Measurements from ENCODE around the gene NEURL4.
"Not testable (repeated sequence)": the region's sequence is repeated elsewhere in the genome, so short reads cannot be mapped to it uniquely, and the experiment has no call there.

NEURL4 gene

DNA sequence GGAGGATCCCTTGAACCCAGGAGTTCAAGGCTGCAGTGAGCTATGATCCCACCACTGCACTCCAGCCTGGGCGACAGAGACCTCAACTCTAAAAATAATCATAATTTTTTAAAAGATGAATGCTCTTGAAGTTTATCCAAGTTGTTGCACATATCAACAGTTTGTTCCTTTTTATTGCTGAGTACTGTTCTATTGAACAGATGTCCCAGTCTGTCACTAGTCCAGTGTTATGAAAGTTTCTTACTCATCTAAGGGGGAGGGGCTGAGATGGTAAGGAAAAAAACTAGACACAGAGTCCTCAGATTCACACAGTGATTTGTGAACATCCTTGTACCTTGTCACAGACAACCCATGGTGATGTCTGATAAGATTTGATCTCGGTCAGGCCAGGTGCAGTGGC is 11.0 kb upstream of the NEURL4 start (continued):
- TF ChIP-seq, protein P1, sequence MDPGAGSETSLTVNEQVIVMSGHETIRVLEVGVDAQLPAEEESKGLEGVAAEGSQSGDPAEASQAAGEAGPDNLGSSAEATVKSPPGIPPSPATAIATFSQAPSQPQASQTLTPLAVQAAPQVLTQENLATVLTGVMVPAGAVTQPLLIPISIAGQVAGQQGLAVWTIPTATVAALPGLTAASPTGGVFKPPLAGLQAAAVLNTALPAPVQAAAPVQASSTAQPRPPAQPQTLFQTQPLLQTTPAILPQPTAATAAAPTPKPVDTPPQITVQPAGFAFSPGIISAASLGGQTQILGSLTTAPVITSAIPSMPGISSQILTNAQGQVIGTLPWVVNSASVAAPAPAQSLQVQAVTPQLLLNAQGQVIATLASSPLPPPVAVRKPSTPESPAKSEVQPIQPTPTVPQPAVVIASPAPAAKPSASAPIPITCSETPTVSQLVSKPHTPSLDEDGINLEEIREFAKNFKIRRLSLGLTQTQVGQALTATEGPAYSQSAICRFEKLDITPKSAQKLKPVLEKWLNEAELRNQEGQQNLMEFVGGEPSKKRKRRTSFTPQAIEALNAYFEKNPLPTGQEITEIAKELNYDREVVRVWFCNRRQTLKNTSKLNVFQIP (CRISPR knock-in tag; IDR thresholded peaks at IDR 0.05; ENCODE audit: borderline replicate concordance, low read depth), result no peak
- no peak for TF ChIP-seq ZNF565 (CRISPR knock-in tag; conservative IDR thresholded peaks at IDR 0.05; ENCODE audit: low read depth)

DNA sequence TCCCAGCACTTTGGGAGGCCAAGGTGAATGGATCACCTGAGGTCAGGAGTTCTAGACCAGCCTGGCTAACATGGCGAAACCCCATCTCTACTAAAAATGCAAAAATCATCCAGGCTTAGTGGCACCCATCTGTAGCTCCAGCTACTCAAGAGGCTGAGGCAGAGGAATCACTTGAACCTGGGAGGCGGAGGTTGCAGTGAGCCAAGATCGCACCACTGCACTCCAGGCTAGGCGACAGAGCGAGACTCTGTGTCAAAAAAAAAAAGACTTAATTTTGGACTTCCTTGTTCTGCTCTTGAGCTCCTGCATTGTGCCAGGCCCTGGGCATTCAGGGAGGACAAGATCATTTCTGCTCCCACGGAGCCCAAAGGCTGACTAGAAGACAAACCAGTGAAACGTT is 8.5 kb upstream of the NEURL4 start:
- not testable (repeated sequence) for ATAC-seq

DNA sequence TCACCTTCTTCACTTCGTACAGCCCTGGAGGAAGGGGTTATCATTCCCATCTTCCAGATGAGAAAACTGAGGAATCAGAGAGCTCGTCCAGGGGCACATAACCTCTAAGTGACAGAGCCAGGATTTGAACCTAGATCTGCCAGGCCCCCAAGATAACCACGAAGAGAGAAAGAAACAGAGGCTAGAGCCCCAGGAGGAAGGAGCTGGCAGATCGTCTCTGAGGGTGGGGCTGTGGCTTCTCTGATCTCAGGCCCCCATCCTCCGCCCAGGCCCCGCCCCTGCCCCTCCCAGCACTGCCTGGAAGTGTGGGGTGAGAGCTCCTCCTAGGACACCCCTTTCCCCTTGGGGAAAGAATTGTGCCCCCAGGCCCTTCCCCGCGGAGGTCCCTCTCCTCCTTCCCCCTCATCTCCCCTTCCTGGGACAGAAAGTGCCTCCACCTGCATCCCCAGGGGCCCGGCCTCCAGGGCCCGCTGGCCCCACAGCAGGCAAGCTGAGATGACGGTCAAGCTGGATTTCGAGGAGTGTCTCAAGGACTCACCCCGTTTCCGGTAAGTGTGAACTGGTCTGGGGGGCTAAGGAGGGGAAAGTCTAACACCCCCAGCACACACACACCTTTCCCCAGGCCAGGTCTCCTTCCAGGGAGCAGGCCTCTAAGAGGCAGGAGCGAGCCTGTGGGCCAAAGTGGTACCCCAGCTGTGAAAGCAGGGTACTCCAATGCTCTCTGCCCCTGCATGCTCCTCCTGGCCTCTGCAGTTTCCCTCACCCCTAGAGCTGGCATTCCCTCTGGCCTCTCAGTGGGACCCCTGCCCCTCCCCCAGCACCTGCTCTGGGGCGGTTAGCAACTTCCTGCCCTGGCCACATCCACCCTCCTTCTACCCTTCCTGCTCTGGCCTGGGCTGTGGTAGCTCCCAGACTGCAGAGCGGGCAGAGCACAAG is 7.4 kb upstream of the NEURL4 start, which contains the start of gene ACAP1:
TSS of gene ACAP1 (plus strand) at position 290 of the 936 bp plus-strand sequence. CDS start at position 496, 206 bp downstream.
- TF ChIP-seq ZC3H10 (CRISPR knock-in tag; IDR thresholded peaks at IDR 0.05), result no peak
- TF ChIP-seq TCF4 (CRISPR knock-in tag; IDR thresholded peaks at IDR 0.05; ENCODE audit: borderline replicate concordance), result no peak
- TF ChIP-seq ZNF70 (CRISPR knock-in tag; IDR thresholded peaks at IDR 0.05), result no peak
- no peak for ATAC-seq

DNA sequence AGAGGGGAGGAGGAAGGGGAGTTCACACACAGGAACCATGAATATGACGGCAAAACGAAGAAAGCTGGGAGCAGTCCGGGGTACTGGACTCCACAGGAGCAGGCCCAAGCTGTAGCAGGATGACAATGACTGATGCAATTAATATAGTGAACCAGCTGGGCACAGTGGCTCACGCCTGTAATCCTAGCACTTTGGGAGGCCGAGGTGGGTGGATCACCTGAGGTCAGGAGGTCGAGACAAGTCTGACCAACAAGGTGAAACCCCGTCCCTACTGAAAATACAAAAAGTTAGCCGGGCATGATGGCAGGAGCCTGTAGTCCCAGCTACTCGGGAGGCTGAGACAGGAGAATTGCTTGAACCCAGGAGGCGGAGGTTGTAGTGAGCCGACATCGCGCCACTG is 6.6 kb upstream of the NEURL4 start:
- ATAC-seq, result not testable (repeated sequence)

DNA sequence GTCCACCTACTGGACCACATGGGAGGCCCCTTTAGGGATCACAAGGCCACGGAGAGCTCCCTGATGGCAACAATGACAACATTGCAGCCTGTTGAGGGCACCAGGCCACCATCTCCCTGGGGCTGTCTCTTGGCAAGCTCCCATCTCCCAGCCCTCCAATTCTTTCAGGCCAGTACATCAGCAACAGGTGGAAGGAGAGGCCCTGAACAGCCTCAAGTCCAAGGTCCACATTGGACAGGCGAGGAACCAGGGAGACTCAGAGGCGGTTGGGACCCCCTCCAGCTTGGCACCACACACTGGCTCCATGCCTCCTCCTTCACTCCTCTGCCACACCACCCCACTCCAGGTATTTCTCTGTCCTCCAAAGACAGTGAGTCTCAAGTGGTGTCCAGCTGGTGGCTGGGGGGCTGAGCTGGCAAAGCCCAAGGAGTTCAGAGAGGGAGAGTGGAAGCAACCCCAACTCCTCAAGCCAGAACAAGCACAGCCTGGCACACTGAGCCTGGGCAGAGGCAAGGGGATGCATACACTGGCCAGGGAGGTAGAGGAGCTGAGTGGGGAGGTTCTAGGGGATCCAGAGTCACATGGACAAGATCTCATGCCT is 5.9 kb upstream of the NEURL4 start:
- TF ChIP-seq RARB (CRISPR knock-in tag; IDR thresholded peaks at IDR 0.05) (no peak), PPARA (CRISPR knock-in tag; IDR thresholded peaks at IDR 0.05; ENCODE audit: borderline replicate concordance) (no peak), ZNF565 (CRISPR knock-in tag; conservative IDR thresholded peaks at IDR 0.05; ENCODE audit: low read depth) (no peak), OSR1 (CRISPR knock-in tag; IDR thresholded peaks at IDR 0.05) (no peak), ZFP3 (CRISPR knock-in tag; IDR thresholded peaks at IDR 0.05) (no peak), TOX (CRISPR knock-in tag; IDR thresholded peaks at IDR 0.05; ENCODE audit: borderline replicate concordance) (no peak), ZFP30 (CRISPR knock-in tag; IDR thresholded peaks at IDR 0.05) (no peak), ARNTL (CRISPR knock-in tag; IDR thresholded peaks at IDR 0.05; ENCODE audit: borderline replicate concordance, low read depth) (no peak), CSDC2 (CRISPR knock-in tag; IDR thresholded peaks at IDR 0.05) (no peak), TCF4 (CRISPR knock-in tag; IDR thresholded peaks at IDR 0.05; ENCODE audit: borderline replicate concordance) (no peak), SNAI2 (CRISPR knock-in tag; IDR thresholded peaks at IDR 0.05) (no peak)
- TF ChIP-seq, protein P2, sequence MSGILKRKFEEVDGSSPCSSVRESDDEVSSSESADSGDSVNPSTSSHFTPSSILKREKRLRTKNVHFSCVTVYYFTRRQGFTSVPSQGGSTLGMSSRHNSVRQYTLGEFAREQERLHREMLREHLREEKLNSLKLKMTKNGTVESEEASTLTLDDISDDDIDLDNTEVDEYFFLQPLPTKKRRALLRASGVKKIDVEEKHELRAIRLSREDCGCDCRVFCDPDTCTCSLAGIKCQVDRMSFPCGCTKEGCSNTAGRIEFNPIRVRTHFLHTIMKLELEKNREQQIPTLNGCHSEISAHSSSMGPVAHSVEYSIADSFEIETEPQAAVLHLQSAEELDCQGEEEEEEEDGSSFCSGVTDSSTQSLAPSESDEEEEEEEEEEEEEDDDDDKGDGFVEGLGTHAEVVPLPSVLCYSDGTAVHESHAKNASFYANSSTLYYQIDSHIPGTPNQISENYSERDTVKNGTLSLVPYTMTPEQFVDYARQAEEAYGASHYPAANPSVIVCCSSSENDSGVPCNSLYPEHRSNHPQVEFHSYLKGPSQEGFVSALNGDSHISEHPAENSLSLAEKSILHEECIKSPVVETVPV (CRISPR knock-in tag; IDR thresholded peaks at IDR 0.05), result no peak
- TF ChIP-seq, protein P3, sequence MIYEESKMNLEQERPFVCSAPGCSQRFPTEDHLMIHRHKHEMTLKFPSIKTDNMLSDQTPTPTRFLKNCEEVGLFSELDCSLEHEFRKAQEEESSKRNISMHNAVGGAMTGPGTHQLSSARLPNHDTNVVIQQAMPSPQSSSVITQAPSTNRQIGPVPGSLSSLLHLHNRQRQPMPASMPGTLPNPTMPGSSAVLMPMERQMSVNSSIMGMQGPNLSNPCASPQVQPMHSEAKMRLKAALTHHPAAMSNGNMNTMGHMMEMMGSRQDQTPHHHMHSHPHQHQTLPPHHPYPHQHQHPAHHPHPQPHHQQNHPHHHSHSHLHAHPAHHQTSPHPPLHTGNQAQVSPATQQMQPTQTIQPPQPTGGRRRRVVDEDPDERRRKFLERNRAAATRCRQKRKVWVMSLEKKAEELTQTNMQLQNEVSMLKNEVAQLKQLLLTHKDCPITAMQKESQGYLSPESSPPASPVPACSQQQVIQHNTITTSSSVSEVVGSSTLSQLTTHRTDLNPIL (CRISPR knock-in tag; IDR thresholded peaks at IDR 0.05; ENCODE audit: low read depth), result no peak
- TF ChIP-seq, protein P1 (CRISPR knock-in tag; IDR thresholded peaks at IDR 0.05; ENCODE audit: borderline replicate concordance, low read depth), result no peak
- ATAC-seq, result no peak

DNA sequence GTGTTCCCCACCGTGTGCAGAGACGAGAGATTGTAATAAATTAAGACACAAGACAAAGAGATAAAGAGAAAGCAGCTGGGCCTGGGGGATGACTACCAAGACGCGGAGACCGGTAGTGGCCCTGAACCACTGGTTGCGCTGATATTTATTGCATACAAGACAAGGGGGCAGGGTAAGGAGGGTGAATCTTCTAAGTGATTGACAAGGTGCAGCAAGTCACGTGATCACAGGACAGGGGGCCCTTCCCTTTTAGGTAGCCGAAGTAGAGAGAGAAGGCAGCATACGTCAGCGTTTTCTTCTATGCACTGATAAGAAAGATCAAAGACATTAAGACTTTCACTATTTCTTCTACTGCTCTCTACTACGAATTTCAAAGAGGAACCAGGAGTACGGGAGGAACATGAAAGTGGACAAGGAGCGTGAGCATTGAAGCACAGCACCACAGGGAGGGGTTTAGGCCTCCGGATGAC is 3.5 kb upstream of the NEURL4 start:
- not testable (repeated sequence) for ATAC-seq
